HepG2 (cell line): ENCODE results near the gene PRR19. TPM values are rescaled to one million over a fixed set of nuclear protein-coding genes. Genes with fewer than 3 reads are reported as not detected.

Experiments
- ARHGAP35 ChIP-seq: sonication (generic); formaldehyde crosslinking; IDR thresholded peaks from 2 replicates; pipeline ENCODE4 v1.9.0; 2022; ENCODE audit warnings: mild to moderate bottlenecking, inconsistent platforms, moderate library complexity, missing genetic modification reagents, borderline replicate concordance
- GPBP1L1 ChIP-seq: sonication (generic); formaldehyde crosslinking; IDR thresholded peaks from 2 replicates; pipeline ENCODE4 v1.5.0; 2020; ENCODE audit warnings: mild to moderate bottlenecking, missing genetic modification reagents
- HMGXB3 ChIP-seq: sonication (generic); formaldehyde crosslinking; IDR thresholded peaks from 2 replicates; pipeline ENCODE4 v1.4.0; 2020; ENCODE audit warnings: missing genetic modification reagents, borderline replicate concordance
- MED1 ChIP-seq: sonication (generic); formaldehyde crosslinking; IDR thresholded peaks from 2 replicates; pipeline ENCODE4 v1.4.0; 2020; ENCODE audit warnings: missing genetic modification reagents
- REL ChIP-seq: sonication (generic); formaldehyde crosslinking; conservative IDR thresholded peaks from 2 replicates; pipeline ENCODE4 v1.8.0; 2022; ENCODE audit warnings: mild to moderate bottlenecking, missing genetic modification reagents, moderate library complexity
- SIX4 ChIP-seq: sonication (generic); formaldehyde crosslinking; IDR thresholded peaks from 2 replicates; pipeline ENCODE4 v1.4.0; 2020; ENCODE audit warnings: missing genetic modification reagents
- ZBTB38 ChIP-seq: sonication (generic); formaldehyde crosslinking; IDR thresholded peaks from 2 replicates; pipeline ENCODE4 v1.5.1; 2020; ENCODE audit warnings: mild to moderate bottlenecking, missing genetic modification reagents
- ZEB1 ChIP-seq: IDR thresholded peaks from 2 replicates; pipeline ENCODE4 v1.6.1; 2012; ENCODE audit warnings: mild to moderate bottlenecking, low read depth, inconsistent platforms; ENCODE audit not compliant: insufficient replicate concordance
- ZFAT ChIP-seq: sonication (generic); formaldehyde crosslinking; conservative IDR thresholded peaks from 2 replicates; pipeline ENCODE4 v1.8.1; 2023; ENCODE audit warnings: missing genetic modification reagents, inconsistent platforms
- ZNF207 ChIP-seq: fragments of 450-650 bp; IDR thresholded peaks from 2 replicates; pipeline ENCODE4 v1.6.1; 2016; ENCODE audit warnings: antibody characterized with exemption, borderline replicate concordance
- ZNF354B ChIP-seq: sonication (generic); formaldehyde crosslinking; IDR thresholded peaks from 2 replicates; pipeline ENCODE4 v1.8.0; 2022; ENCODE audit warnings: mild to moderate bottlenecking, missing genetic modification reagents
- ZNF563 ChIP-seq: sonication (generic); formaldehyde crosslinking; IDR thresholded peaks from 2 replicates; pipeline ENCODE4 v1.8.0; 2022; ENCODE audit warnings: mild to moderate bottlenecking, moderate library complexity, missing genetic modification reagents
- ZNF687 ChIP-seq: sonication (generic); formaldehyde crosslinking; IDR thresholded peaks from 2 replicates; pipeline ENCODE4 v1.5.1; 2020; ENCODE audit warnings: mild to moderate bottlenecking, missing genetic modification reagents, moderate library complexity
- ZNF747 ChIP-seq: sonication (generic); formaldehyde crosslinking; IDR thresholded peaks from 2 replicates; pipeline ENCODE4 v1.8.1; 2023; ENCODE audit warnings: missing genetic modification reagents, mild to moderate bottlenecking, borderline replicate concordance
- ZNF777 ChIP-seq: sonication (generic); formaldehyde crosslinking; IDR thresholded peaks from 2 replicates; pipeline ENCODE4 v1.4.0; 2020; ENCODE audit warnings: missing genetic modification reagents
- ZNF781 ChIP-seq: sonication (generic); formaldehyde crosslinking; IDR thresholded peaks from 2 replicates; pipeline ENCODE4 v1.5.1; 2020; ENCODE audit warnings: borderline replicate concordance, mild to moderate bottlenecking, missing genetic modification reagents; ENCODE audit errors: not compliant biosample characterization
- polyA plus RNA-seq, 8 experiments: library from polyadenylated mRNA; depleted of rRNA in 3 of 8; stranded (reverse) in 7 of 8; unstranded in 1 of 8; fragments of >200 nt; fragmentation: Illumina TruSeq in 4 of 8; extraction: Trizol in 4 of 8; gene quantifications; 2 replicates each; pipeline versions ENCODE4 v1.2.1 to v1.2.3, GENCODE V29; 2011 to 2016; ENCODE audit warnings: low read depth in 4 of 8, missing spikeins in 1 of 8, mixed read lengths in 1 of 8; ENCODE audit not compliant: insufficient read depth in 1 of 8
- total RNA-seq, 5 experiments: library from RNA; depleted of rRNA; stranded (reverse); fragments of >200 nt; fragmentation: Illumina TruSeq; extraction: Trizol; gene quantifications; 2 replicates each; pipeline ENCODE4 v1.2.3, GENCODE V29; 2016; ENCODE audit warnings: low read depth in 1 of 5
- TF ChIP-seq, protein P1 (sequence below): sonication (generic); formaldehyde crosslinking; IDR thresholded peaks from 2 replicates; pipeline ENCODE4 v1.8.0; 2022; ENCODE audit warnings: mild to moderate bottlenecking, missing genetic modification reagents, moderate library complexity

Gene PRR19
- total and polyA plus RNA-seq, 2 of the 13 experiments (the other 11 are each of a cell fraction or from before 2014, with no cell fraction given) = 0.21 to 0.33 TPM

GRCh38 chr19:42279902-42280814 is 21.8 kb upstream of the PRR19 start (continued):
- TF ChIP-seq ZNF747 (CRISPR knock-in tag) = 0 out of 2 replicates have a peak, but pooled peaks have one; percentile 24
- TF ChIP-seq ZEB1 = no peak
- TF ChIP-seq ZNF563 (CRISPR knock-in tag) = peak; percentile 64
- 0 out of 2 replicates have a peak, but pooled peaks have one; percentile 52 for TF ChIP-seq ZFAT (CRISPR knock-in tag)
- no peak for TF ChIP-seq ZNF207
- TF ChIP-seq GPBP1L1 (CRISPR knock-in tag) = no peak
- TF ChIP-seq ARHGAP35 (CRISPR knock-in tag) = no peak
- TF ChIP-seq ZNF777 (CRISPR knock-in tag) = 0 out of 2 replicates have a peak, but pooled peaks have one; percentile 40
- TF ChIP-seq ZNF781 (CRISPR knock-in tag) = peak; percentile 62
- peak; percentile 11; the same call in 1 of the 2 replicates for TF ChIP-seq ZBTB38 (CRISPR knock-in tag)
- TF ChIP-seq ZNF354B (CRISPR knock-in tag) = no peak
- TF ChIP-seq ZNF687 (CRISPR knock-in tag) = peak; percentile 72
- no peak for TF ChIP-seq REL
- peak; percentile 29; the same call in 1 of the 2 replicates for TF ChIP-seq MED1
- no peak for TF ChIP-seq HMGXB3 (CRISPR knock-in tag)
- TF ChIP-seq SIX4 (CRISPR knock-in tag) = no peak
- TF ChIP-seq, protein P1, sequence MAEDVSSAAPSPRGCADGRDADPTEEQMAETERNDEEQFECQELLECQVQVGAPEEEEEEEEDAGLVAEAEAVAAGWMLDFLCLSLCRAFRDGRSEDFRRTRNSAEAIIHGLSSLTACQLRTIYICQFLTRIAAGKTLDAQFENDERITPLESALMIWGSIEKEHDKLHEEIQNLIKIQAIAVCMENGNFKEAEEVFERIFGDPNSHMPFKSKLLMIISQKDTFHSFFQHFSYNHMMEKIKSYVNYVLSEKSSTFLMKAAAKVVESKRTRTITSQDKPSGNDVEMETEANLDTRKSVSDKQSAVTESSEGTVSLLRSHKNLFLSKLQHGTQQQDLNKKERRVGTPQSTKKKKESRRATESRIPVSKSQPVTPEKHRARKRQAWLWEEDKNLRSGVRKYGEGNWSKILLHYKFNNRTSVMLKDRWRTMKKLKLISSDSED (CRISPR knock-in tag) = peak; percentile 68; the same call in 1 of the 2 replicates
